AG10803 (cell line): ENCODE measurements around the gene MED27.

ENCODE experiments used
- DNase-seq: peaks from one replicate; pipeline ENCODE4 v3.0.0; 2010; ENCODE audit warnings: low read depth
- H3K4me3 ChIP-seq: 2 replicates; pipeline ENCODE4 v1.5.1; 2011; ENCODE audit warnings: mild to moderate bottlenecking, low read length, control low read depth
- CTCF ChIP-seq: conservative IDR thresholded peaks from 2 replicates; pipeline ENCODE4 v1.5.1; 2011; ENCODE audit warnings: mild to moderate bottlenecking, low read length, control low read depth, inconsistent platforms

MED27 gene

GRCh38 chr9:132121021-132121420, 41.4 kb upstream of the MED27 start:
- no peak overlapping the region for H3K4me3 ChIP-seq
- no peak for DNase-seq
- TF ChIP-seq CTCF = no peak

- no peak for TF ChIP-seq CTCF
- H3K4me3 ChIP-seq = no peak overlapping the region
- no peak for DNase-seq
These were observed 38.0 kb upstream of the MED27 start for GRCh38 chr9:132117694-132118093.

- no peak for DNase-seq
- TF ChIP-seq CTCF = no peak
- no peak overlapping the region for H3K4me3 ChIP-seq
These were observed 36.9 kb upstream of the MED27 start for GRCh38 chr9:132116583-132116982.

GRCh38 chr9:132114102-132114707, 34.5 kb upstream of the MED27 start:
- TF ChIP-seq CTCF = no peak
- DNase-seq = peak; percentile 39
- no peak overlapping the region for H3K4me3 ChIP-seq

GRCh38 chr9:132109291-132109690, 29.6 kb upstream of the MED27 start:
- H3K4me3 ChIP-seq = no peak overlapping the region
- no peak for DNase-seq
- no peak for TF ChIP-seq CTCF

GRCh38 chr9:132108728-132109127, 29.1 kb upstream of the MED27 start:
- no peak for TF ChIP-seq CTCF
- H3K4me3 ChIP-seq = no peak overlapping the region

GRCh38 chr9:132099741-132100407, 20.2 kb upstream of the MED27 start:
- no peak overlapping the region for H3K4me3 ChIP-seq
- no peak for DNase-seq
- no peak for TF ChIP-seq CTCF

More at GRCh38 chr9:132108728-132109127, 29.1 kb upstream of the MED27 start:
- no peak for DNase-seq
